Stimulated activated naive CD8-positive, alpha-beta T cell treated with anti-CD3 and anti-CD28 coated beads, Interleukin-15, Interleukin-2, amounts not matched to agents 100 U/mL and 50 U/mL, for 24 hours (primary cell): ENCODE data around the gene TMEM80.
"Not testable (repeated sequence)": the region's sequence is repeated elsewhere in the genome, so short reads cannot be mapped to it uniquely, and the experiment has no call there.

Experiments
- ATAC-seq: fragments of 150-1000 bp; cut with Tn5 transposase; one replicate; pipeline ENCODE4 v1.10.0; 2021
- DNase-seq: peaks from one replicate; pipeline ENCODE4 v3.0.0; 2021

The TMEM80 gene

GRCh38 chr11:721247-721740 is 25.7 kb downstream of the TMEM80 start:
- DNase-seq (no peak), ATAC-seq (no peak)

- DNase-seq (peak; percentile 55), ATAC-seq (peak; percentile 16)
These were observed 26.2 kb downstream of the TMEM80 start for GRCh38 chr11:721741-722345.

- ATAC-seq (no peak), DNase-seq (no peak)
These were observed 26.8 kb downstream of the TMEM80 start for GRCh38 chr11:722346-722811.

DNA sequence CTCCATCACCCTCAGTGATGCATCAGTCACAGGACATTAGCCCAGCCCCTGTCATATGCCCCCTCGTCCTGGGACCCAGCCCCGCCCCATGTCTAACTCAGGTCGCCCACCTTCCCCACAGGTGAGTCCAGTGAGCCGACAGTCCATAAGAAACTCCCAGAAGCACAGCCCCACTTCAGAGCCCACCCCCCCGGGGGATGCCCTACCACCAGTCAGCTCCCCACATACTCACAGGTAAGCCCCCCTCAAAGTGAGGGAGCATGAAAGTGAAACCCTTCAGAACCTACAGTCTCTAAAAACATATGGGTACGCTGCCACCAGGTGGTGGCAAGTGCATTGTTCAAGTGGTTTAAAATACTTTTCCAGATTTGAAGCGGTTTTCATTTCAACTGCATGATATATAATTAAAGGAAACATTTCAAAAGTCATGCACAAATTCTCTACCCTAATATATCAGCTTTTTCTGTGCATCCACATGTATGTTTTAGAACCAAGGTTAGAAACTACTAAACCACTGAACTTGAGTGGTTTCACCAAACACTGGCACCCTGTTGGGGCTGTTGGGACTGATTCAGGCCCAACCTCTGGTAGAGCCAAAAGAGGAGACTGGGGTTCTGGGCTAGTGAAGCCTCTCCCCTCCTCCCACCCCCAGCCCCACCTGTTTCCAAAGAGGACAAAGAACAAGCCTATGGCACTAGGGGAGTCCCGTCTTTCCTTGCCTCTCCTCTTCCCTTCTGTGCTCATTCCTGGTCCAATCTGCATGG is 27.7 kb downstream of the TMEM80 start:
- ATAC-seq, result peak; percentile 16
- DNase-seq, result peak; percentile 61

DNA sequence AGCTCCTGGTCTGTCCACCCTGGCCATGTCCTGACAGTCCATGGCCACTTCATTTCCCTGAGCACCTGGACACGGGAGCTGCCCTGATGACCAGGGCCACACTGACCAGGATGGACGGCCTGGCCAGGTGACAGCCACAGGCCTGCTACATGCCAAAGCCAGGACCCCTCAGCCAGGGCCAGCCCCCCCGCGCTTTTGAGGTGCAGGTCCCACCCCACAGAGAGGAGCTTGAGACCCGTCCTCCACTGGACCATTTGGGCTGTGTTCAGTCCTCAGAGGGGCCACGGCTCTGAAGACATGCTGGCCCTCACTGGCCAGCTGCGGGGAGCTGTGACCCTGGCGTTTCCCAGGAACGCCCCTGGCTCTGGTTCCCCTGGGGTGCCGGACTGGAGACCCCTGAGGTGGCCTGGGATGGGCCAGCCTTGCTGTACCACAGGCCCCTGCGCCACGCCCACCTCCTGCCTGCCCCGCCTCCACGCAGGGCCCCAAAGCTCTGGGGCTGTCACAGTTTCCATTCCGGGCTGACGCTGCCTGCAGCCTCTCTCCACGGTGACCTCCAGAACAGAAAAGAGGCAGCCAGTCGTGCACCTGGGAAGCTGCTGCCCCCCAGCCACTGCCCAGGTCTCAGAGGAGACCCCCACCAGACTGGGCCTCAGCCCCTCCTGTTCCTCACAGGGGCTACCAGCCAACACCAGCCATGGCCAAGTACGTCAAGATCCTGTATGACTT is 28.6 kb downstream of the TMEM80 start:
- no peak for DNase-seq
- ATAC-seq, result no peak

DNA sequence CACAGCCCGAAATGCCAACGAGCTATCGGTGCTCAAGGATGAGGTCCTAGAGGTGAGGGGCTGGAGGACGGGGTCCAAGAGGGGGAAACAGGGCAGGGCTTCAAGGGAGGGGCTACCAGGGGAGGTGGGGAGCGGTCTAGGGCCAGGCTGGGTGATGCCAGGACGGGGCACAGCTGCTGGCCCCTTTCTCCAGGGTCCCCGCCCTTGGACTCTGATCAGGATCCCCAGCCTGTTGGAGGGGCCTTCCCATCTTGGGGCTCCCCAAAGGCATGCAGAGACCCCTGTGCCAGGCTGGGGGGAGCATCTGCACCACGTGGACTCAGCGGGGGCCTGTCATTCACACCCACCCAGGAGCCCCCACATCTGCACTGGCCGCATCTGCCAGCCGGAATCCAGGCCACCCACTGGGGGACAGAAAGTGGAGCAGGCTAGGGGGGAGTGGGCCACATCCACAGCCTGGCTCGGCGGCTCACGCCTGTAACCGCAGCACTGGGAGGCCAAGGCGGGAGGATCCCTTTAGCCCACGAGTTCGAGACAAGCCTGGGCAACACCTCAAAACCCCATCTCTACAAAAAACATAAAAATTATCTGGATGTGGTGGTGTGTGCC is 29.3 kb downstream of the TMEM80 start:
- no peak for DNase-seq
- no peak for ATAC-seq

- no peak for DNase-seq
- no peak for ATAC-seq
These were observed 30.1 kb downstream of the TMEM80 start for GRCh38 chr11:725624-726202.

DNA sequence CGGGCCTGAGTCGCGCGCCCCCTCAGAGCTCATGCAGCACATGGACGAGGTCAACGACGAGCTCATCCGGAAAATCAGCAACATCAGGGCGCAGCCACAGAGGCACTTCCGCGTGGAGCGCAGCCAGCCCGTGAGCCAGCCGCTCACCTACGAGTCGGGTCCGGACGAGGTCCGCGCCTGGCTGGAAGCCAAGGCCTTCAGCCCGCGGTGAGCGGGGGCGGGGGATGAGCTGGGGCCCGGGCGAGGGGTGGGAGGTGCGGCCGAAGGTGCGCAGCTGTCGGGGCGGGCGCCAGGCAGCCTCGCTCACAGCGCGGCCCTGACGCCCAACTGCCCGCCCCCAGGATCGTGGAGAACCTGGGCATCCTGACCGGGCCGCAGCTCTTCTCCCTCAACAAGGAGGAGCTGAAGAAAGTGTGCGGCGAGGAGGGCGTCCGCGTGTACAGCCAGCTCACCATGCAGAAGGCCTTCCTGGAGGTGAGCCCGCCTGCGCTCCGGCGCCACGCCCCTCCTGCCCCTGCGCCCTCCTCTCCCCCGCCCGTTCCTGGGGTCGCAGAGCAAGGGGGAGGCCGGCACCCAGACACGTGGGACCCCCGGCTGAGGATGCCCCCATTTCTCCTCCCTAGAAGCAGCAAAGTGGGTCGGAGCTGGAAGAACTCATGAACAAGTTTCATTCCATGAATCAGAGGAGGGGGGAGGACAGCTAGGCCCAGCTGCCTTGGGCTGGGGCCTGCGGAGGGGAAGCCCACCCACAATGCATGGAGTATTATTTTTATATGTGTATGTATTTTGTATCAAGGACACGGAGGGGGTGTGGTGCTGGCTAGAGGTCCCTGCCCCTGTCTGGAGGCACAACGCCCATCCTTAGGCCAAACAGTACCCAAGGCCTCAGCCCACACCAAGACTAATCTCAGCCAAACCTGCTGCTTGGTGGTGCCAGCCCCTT is 30.9 kb downstream of the TMEM80 start:
- ATAC-seq, result peak; percentile 29
- DNase-seq, result peak; percentile 67

GRCh38 chr11:727281-727701 is 31.7 kb downstream of the TMEM80 start:
- no peak for ATAC-seq
- no peak for DNase-seq

- ATAC-seq (peak; percentile 70), DNase-seq (peak; percentile 92)
These were observed 32.5 kb downstream of the TMEM80 start for GRCh38 chr11:727859-728748.

DNA sequence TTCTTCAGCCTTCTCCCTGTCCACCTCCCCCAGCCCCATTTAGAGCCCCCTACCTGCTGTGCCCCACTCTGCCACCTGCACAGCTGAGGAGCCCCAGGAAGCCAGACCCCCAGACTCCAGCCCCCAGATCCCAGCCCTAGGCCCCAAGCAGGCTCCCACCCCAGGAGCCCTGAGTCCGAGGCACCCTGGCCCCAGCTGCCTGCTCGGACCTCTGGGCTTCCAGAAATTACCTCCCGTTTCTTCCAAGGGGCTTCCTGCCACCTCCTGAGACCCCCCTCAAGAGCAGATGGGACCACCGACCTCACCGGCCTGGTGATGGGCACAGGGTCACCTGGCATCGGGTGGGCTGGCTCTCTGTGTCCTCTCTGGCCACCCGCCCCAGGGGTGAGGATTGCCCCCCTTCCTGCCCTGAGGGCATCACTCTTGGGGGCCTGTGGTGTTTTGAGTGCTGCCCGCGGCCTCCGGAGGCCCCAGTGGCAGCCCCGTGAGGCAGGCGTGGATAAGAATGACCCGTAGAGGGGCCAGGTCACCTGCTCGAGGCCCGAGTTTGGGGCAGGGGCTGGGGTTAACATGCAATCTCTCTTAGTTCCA is 33.4 kb downstream of the TMEM80 start:
- ATAC-seq, result no peak
- DNase-seq, result no peak

GRCh38 chr11:729492-730074 is 34.0 kb downstream of the TMEM80 start:
- ATAC-seq (no peak), DNase-seq (no peak)

DNA sequence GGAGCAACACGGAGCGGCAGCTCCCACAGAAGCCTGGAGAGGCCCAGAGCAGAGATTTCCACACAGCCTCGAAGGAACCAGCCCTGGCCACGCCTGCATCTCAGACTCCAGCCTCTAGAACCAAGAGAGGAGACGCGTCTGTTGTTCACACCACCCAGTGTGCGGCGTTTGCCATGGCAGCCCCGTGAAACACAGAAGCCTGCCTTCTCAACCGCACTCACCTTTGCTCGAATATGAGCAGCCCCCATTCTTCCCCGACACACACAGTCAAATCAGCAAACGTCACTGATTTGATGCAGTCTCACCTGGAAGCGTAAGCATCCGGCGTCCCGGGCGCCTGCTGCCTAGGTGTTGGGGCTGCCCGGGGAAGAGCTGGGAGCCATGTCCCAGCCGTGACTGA is 37.5 kb downstream of the TMEM80 start:
- ATAC-seq (no peak), DNase-seq (no peak)

GRCh38 chr11:734541-734940 is 38.9 kb downstream of the TMEM80 start:
- ATAC-seq, DNase-seq: not testable (repeated sequence)

GRCh38 chr11:737366-737765 is 41.8 kb downstream of the TMEM80 start:
- no peak for ATAC-seq
- no peak for DNase-seq

- not testable (repeated sequence) for DNase-seq, ATAC-seq
These were observed 42.3 kb downstream of the TMEM80 start for GRCh38 chr11:737899-738298.

- DNase-seq (no peak), ATAC-seq (no peak)
These were observed 46.5 kb downstream of the TMEM80 start for GRCh38 chr11:742156-742546.

- DNase-seq (no peak), ATAC-seq (no peak)
These were observed 47.1 kb downstream of the TMEM80 start for GRCh38 chr11:742571-743201.

GRCh38 chr11:745428-745827 is 49.8 kb downstream of the TMEM80 start:
- DNase-seq (no peak), ATAC-seq (no peak)
